Osteoblast (primary cell): ENCODE data around the gene SOWAHB. TPM values are rescaled to one million over a fixed set of nuclear protein-coding genes. Genes with fewer than 3 reads are reported as not detected.

Source experiments
- DNase-seq: peaks from one replicate; pipeline ENCODE4 v3.0.0; 2011; ENCODE audit warnings: low spot score, mixed read lengths; ENCODE audit not compliant: insufficient read length; ENCODE audit errors: missing footprints
- H2AFZ ChIP-seq: 2 replicates; pipeline ENCODE4 v1.6.0; 2011; ENCODE audit warnings: mild to moderate bottlenecking, low read length
- H3K27ac ChIP-seq: 2 replicates; pipeline ENCODE4 v1.5.1; 2011; ENCODE audit warnings: mild to moderate bottlenecking, low read depth, low read length, moderate library complexity
- H3K27me3 ChIP-seq: 2 replicates; pipeline ENCODE4 v1.6.0; 2012; ENCODE audit warnings: mild to moderate bottlenecking, control low read depth, inconsistent platforms, low read length, moderate library complexity; ENCODE audit not compliant: insufficient read depth
- H3K36me3 ChIP-seq: 2 replicates; pipeline ENCODE4 v1.5.1; 2011; ENCODE audit warnings: mild to moderate bottlenecking, low read length, control low read depth, moderate library complexity; ENCODE audit not compliant: insufficient read depth
- H3K4me1 ChIP-seq: 2 replicates; pipeline ENCODE4 v1.5.1; 2011; ENCODE audit warnings: mild to moderate bottlenecking, low read length, control low read depth, moderate library complexity; ENCODE audit not compliant: insufficient read depth
- H3K4me2 ChIP-seq: 2 replicates; pipeline ENCODE4 v1.6.0; 2011; ENCODE audit warnings: mild to moderate bottlenecking, low read length; ENCODE audit not compliant: insufficient read depth
- H3K4me3 ChIP-seq: fragments of 200-600 bp; sonication (generic); 3 replicates; pipeline ENCODE4 v1.5.1; 2012; ENCODE audit warnings: mild to moderate bottlenecking, low read length, inconsistent platforms; ENCODE audit not compliant: insufficient read depth
- H3K79me2 ChIP-seq: 2 replicates; pipeline ENCODE4 v1.6.0; 2012; ENCODE audit warnings: mild to moderate bottlenecking, low read length, control low read depth, inconsistent platforms; ENCODE audit not compliant: insufficient read depth
- H3K9me3 ChIP-seq: 2 replicates; pipeline ENCODE4 v1.5.1; 2011; ENCODE audit warnings: low read depth, low read length, control low read depth
- H4K20me1 ChIP-seq: 2 replicates; pipeline ENCODE4 v1.6.0; 2012; ENCODE audit warnings: mild to moderate bottlenecking, low read length, control low read depth; ENCODE audit not compliant: insufficient read depth
- total RNA-seq: library from RNA; depleted of rRNA; stranded (reverse); fragments of >200 nt; gene quantifications from 2 replicates; pipeline ENCODE4 v1.2.3, GENCODE V29; 2012
- TF ChIP-seq, protein P1 (sequence below): IDR thresholded peaks from 2 replicates; pipeline ENCODE4 v1.5.1; 2011; ENCODE audit warnings: mild to moderate bottlenecking, low read depth, low read length, moderate library complexity; ENCODE audit errors: extremely low read depth

The SOWAHB gene
- total RNA-seq, 1 donor, result under 0.01 TPM

- H3K27ac ChIP-seq, result no peak overlapping the region
- no peaks in the 10 kb centered on the region for H3K9me3 ChIP-seq
- H3K36me3 ChIP-seq, result no peaks in the 10 kb centered on the region
- DNase-seq, result no peak
- no peaks in the 10 kb centered on the region for H4K20me1 ChIP-seq
- H3K79me2 ChIP-seq, result no peaks in the 10 kb centered on the region
- H3K4me2 ChIP-seq, result no peak overlapping the region
- H3K4me1 ChIP-seq, result no peaks in the 10 kb centered on the region
- no peak overlapping the region for H2AFZ ChIP-seq
- TF ChIP-seq, protein P1, sequence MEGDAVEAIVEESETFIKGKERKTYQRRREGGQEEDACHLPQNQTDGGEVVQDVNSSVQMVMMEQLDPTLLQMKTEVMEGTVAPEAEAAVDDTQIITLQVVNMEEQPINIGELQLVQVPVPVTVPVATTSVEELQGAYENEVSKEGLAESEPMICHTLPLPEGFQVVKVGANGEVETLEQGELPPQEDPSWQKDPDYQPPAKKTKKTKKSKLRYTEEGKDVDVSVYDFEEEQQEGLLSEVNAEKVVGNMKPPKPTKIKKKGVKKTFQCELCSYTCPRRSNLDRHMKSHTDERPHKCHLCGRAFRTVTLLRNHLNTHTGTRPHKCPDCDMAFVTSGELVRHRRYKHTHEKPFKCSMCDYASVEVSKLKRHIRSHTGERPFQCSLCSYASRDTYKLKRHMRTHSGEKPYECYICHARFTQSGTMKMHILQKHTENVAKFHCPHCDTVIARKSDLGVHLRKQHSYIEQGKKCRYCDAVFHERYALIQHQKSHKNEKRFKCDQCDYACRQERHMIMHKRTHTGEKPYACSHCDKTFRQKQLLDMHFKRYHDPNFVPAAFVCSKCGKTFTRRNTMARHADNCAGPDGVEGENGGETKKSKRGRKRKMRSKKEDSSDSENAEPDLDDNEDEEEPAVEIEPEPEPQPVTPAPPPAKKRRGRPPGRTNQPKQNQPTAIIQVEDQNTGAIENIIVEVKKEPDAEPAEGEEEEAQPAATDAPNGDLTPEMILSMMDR, result no peak
- no peak overlapping the region for H3K4me3 ChIP-seq
- peaks cover 8% of the 10 kb centered on the region for H3K27me3 ChIP-seq
Measured at GRCh38 chr4:76867377-76867776, 30.6 kb downstream of the SOWAHB start.

DNA sequence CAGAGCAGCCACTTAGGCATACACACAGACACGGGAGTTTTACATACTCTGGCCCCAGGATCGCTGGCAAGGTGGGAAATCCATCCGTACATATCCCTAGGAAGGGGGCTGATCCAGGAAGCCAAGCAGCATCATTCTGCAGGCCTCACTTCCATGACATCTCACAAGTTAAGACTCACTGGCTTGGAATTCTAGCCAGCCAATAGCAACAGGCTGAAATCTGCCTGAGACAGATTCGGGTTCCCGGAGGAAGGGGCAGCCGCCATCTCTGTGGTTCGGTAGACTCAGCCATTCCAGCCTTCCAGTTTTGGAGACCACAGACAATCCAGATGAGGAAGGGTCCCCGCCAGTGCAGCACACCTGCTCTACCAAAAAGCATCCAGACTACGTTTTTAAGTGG is 31.3 kb downstream of the SOWAHB start:
- Histone ChIP-seq H3K4me3 (no peak overlapping the region), H3K79me2 (no peaks in the 10 kb centered on the region), H2AFZ (no peak overlapping the region), H3K4me2 (no peak overlapping the region), H3K9me3 (no peaks in the 10 kb centered on the region), H3K27ac (no peak overlapping the region), H4K20me1 (no peaks in the 10 kb centered on the region), H3K4me1 (no peaks in the 10 kb centered on the region), H3K27me3 (peaks cover 8% of the 10 kb centered on the region), H3K36me3 (no peaks in the 10 kb centered on the region)
- TF ChIP-seq, protein P1, result no peak
- peak; percentile 51 for DNase-seq

DNA sequence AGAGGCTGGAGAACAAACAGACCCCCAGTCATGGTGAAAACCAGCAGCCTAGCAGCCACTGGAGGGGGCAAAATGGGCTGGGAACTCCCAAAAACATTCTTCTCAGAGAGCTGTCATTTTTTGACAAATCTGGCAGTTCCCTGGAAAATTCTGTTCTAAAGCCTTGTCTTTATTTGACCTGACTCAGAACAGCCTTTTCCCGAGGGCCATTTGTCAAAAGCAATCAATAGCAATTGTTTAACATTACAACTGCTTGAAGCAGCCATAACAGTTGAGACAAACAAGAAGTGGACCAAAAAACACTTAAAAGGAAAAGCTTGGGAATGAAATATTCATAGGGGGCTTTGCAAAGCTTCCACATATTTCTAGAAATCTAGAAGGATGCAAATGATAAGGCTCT is 39.6 kb downstream of the SOWAHB start:
- DNase-seq, result no peak
- TF ChIP-seq, protein P1, result no peak
- Histone ChIP-seq H3K4me3 (no peak overlapping the region), H3K79me2 (no peaks in the 10 kb centered on the region), H4K20me1 (no peaks in the 10 kb centered on the region), H3K4me1 (peaks cover 18% of the 10 kb centered on the region), H2AFZ (no peak overlapping the region), H3K27ac (no peak overlapping the region), H3K9me3 (no peaks in the 10 kb centered on the region), H3K4me2 (no peak overlapping the region), H3K36me3 (no peaks in the 10 kb centered on the region), H3K27me3 (peaks cover 4% of the 10 kb centered on the region)

GRCh38 chr4:76857074-76857409 is 40.9 kb downstream of the SOWAHB start:
- no peak overlapping the region for H3K4me3 ChIP-seq
- no peaks in the 10 kb centered on the region for H4K20me1 ChIP-seq
- H3K27ac ChIP-seq, result no peak overlapping the region

More at GRCh38 chr4:76857074-76857409, 40.9 kb downstream of the SOWAHB start:
- Histone ChIP-seq H3K27me3 (no peaks in the 10 kb centered on the region), H3K79me2 (no peaks in the 10 kb centered on the region), H3K36me3 (no peaks in the 10 kb centered on the region), H3K4me1 (peaks cover 18% of the 10 kb centered on the region), H3K9me3 (no peaks in the 10 kb centered on the region), H3K4me2 (no peak overlapping the region), H2AFZ (no peak overlapping the region)
- TF ChIP-seq, protein P1, result no peak
- no peak for DNase-seq
